Stomach (tissue), 9 donors: ENCODE data around the gene SLC4A7. TPM values are rescaled to one million over a fixed set of nuclear protein-coding genes. Genes with fewer than 3 reads are reported as not detected.

Source experiments
- DNase-seq, 2 donors: peaks; one replicate each; pipeline versions ENCODE4 v3.0.0 to v3.0.0-alpha.2; 2013 to 2019
- H3K27ac ChIP-seq, 5 donors: fragments of 200-600 bp in 4 of 5; sonication (generic) in 4 of 5; one replicate each; pipeline ENCODE4 v1.5.1; 2013 to 2019; ENCODE audit warnings: mild to moderate bottlenecking in 1 of 5, moderate library complexity in 1 of 5
- H3K27me3 ChIP-seq, 3 donors: fragments of 200-600 bp; sonication (generic); one replicate each; pipeline ENCODE4 v1.5.1; 2017 to 2019; ENCODE audit warnings: mixed run types in 1 of 3
- H3K36me3 ChIP-seq, 4 donors: fragments of 200-600 bp; sonication (generic); 1 replicate in 3 of 4; 2 replicates in 1 of 4; pipeline ENCODE4 v1.5.1; 2016 to 2019
- H3K4me1 ChIP-seq, 4 donors: fragments of 200-600 bp; sonication (generic); one replicate each; pipeline ENCODE4 v1.5.1; 2016 to 2019
- H3K4me3 ChIP-seq, 4 donors: fragments of 200-600 bp; sonication (generic) in 3 of 4; one replicate each; pipeline ENCODE4 v1.5.1; 2016 to 2019; ENCODE audit warnings: mild to moderate bottlenecking in 1 of 4
- H3K9me3 ChIP-seq, 4 donors: fragments of 200-600 bp; sonication (generic); one replicate each; pipeline ENCODE4 v1.5.1; 2016 to 2019
- CTCF ChIP-seq, 7 experiments: fragments of 450-650 bp in 4 of 7; fragments of 200-600 bp in 3 of 7; sonication (generic) in 3 of 7; IDR thresholded peaks; one replicate each; pipeline ENCODE4 v1.5.1; 2016 to 2019; ENCODE audit warnings: antibody characterized with exemption in 7 of 7, control low read depth in 2 of 7, mild to moderate bottlenecking in 1 of 7
- EP300 ChIP-seq: sonication (generic); formaldehyde crosslinking; IDR thresholded peaks from one replicate; pipeline ENCODE4 v1.6.1; 2017; ENCODE audit warnings: antibody characterized with exemption
- POLR2A ChIP-seq, 4 donors: fragments of 450-650 bp; IDR thresholded peaks; one replicate each; pipeline ENCODE4 v1.6.1; 2016; ENCODE audit warnings: antibody characterized with exemption in 4 of 4, control low read depth in 2 of 4, mild to moderate bottlenecking in 1 of 4, moderate library complexity in 1 of 4
- POLR2AphosphoS5 ChIP-seq, 3 donors: sonication (generic); formaldehyde crosslinking; IDR thresholded peaks; one replicate each; pipeline ENCODE4 v1.6.1; 2016; ENCODE audit warnings: antibody characterized with exemption in 3 of 3
- WGBS, 5 donors: extraction: QIAGEN DNeasy Blood & Tissue Kit in 3 of 5; methylation state at CpG; one replicate each; pipeline versions ENCODE4 v1.1.5 to v1.1.7; 2013 to 2018; 5-methylcytosine and 5-hydroxymethylcytosine counted together
- intact Hi-C: fragments of 100-400 bp; cut with DNase I; formaldehyde crosslinking; loops from one replicate; pipeline ENCODE4 v1.15.1; 2023; ENCODE audit warnings: low total_unique reads
- polyA plus RNA-seq, 3 donors: library from polyadenylated mRNA; stranded (reverse); fragments of 200-250 nt; gene quantifications; one replicate each; pipeline ENCODE4 v1.2.3, GENCODE V29; 2013
- total RNA-seq, 5 donors: library from RNA; depleted of rRNA; stranded (reverse); fragments of >200 nt; gene quantifications; one replicate each; pipeline versions ENCODE4 v1.1.0 to v1.2.3, GENCODE V29; 2014 to 2016
- donor health status: healthy with polysubstance abuse.
- donor health status: Bipolar disorder and iron deficiency.
- donor health status: healthy.

Gene SLC4A7
- total and polyA plus RNA-seq, 8 donors: 1.6 to 212 (median 27.7) TPM

- no peaks in the 10 kb centered on the region for H3K27me3 ChIP-seq
- TF ChIP-seq CTCF (IDR thresholded peaks at IDR 0.05) (no peak), POLR2AphosphoS5 (IDR thresholded peaks at IDR 0.05) (peak; percentile 13 to 73 (median 17))
- no peak overlapping the region for H3K27ac ChIP-seq
- WGBS, 5 donors: 21 to 44% (median 32%) methylated on average over 6 of the region's 6 CpGs
- no peak overlapping the region for H3K4me3 ChIP-seq
- peaks cover 8 to 15% (median 10%) of the 10 kb centered on the region in 4 donors for H3K4me1 ChIP-seq
- H3K9me3 ChIP-seq: no peaks in the 10 kb centered on the region
- peak; percentile 27 to 86 for DNase-seq
- H3K36me3 ChIP-seq: peaks cover 5 to 58% (median 46%) of the 10 kb centered on the region in 4 donors
- intact Hi-C loops: no loop called here
Observed at GRCh38 chr3:27431116-27431515, 53.1 kb downstream of the SLC4A7 start.

GRCh38 chr3:27429909-27430308 lies 54.3 kb downstream of the SLC4A7 start:
- Histone ChIP-seq H3K27me3 (no peaks in the 10 kb centered on the region), H3K4me1 (peaks cover 8 to 15% (median 10%) of the 10 kb centered on the region in 4 donors), H3K36me3 (peaks cover 5 to 46% (median 35%) of the 10 kb centered on the region in 4 donors), H3K4me3 (no peak overlapping the region), H3K27ac (no peak overlapping the region), H3K9me3 (no peaks in the 10 kb centered on the region)
- intact Hi-C loops: no loop called here
- WGBS, 5 donors: 91 to 100% (median 95%) methylated on average over 2 of the region's 2 CpGs
- TF ChIP-seq POLR2A (IDR thresholded peaks at IDR 0.05) (no peak), EP300 (no peak), CTCF (IDR thresholded peaks at IDR 0.05) (no peak), POLR2AphosphoS5 (IDR thresholded peaks at IDR 0.05) (no peak)
- DNase-seq: no peak

- H3K27ac ChIP-seq: no peak overlapping the region
- no peak for DNase-seq
- intact Hi-C loops: no loop called here
- H3K4me1 ChIP-seq: peaks cover 8 to 15% (median 10%) of the 10 kb centered on the region in 4 donors
- no peak overlapping the region for H3K4me3 ChIP-seq
- TF ChIP-seq CTCF (IDR thresholded peaks at IDR 0.05): no peak
- TF ChIP-seq POLR2A (IDR thresholded peaks at IDR 0.05): no peak
- no peak for TF ChIP-seq POLR2AphosphoS5 (IDR thresholded peaks at IDR 0.05)
- H3K9me3 ChIP-seq: no peaks in the 10 kb centered on the region
- H3K36me3 ChIP-seq: peaks cover 5 to 41% (median 30%) of the 10 kb centered on the region in 4 donors
- no peaks in the 10 kb centered on the region for H3K27me3 ChIP-seq
Observed at GRCh38 chr3:27428446-27428845, 55.7 kb downstream of the SLC4A7 start.

GRCh38 chr3:27426926-27427325 lies 57.3 kb downstream of the SLC4A7 start:
- TF ChIP-seq POLR2A (IDR thresholded peaks at IDR 0.05) (no peak), POLR2AphosphoS5 (IDR thresholded peaks at IDR 0.05) (no peak), EP300 (no peak), CTCF (IDR thresholded peaks at IDR 0.05) (no peak)
- H3K4me1 ChIP-seq: peaks cover 8 to 15% (median 10%) of the 10 kb centered on the region in 4 donors
- H3K9me3 ChIP-seq: no peaks in the 10 kb centered on the region
- no peak overlapping the region for H3K27ac ChIP-seq
- 75 to 94% (median 83%) methylated on average over 1 of the region's 1 CpG for WGBS, 5 donors
- H3K27me3 ChIP-seq: no peaks in the 10 kb centered on the region
- peaks cover 5 to 32% (median 26%) of the 10 kb centered on the region in 4 donors for H3K36me3 ChIP-seq
- no peak overlapping the region for H3K4me3 ChIP-seq
- intact Hi-C loops: no loop called here
- DNase-seq: no peak
